Suprapubic skin (tissue), 3 donors: ENCODE measurements around the gene SPON2.

Experiments used
- POLR2A ChIP-seq, 2 donors: fragments of 450-650 bp; IDR thresholded peaks; one replicate each; pipeline ENCODE4 v1.6.1; 2017; ENCODE audit warnings: antibody characterized with exemption in 2 of 2, mild to moderate bottlenecking in 2 of 2, moderate library complexity in 2 of 2
- TF ChIP-seq, protein P1 (sequence below), 2 donors: fragments of 200-600 bp in 1 of 2; fragments of 450-650 bp in 1 of 2; sonication (generic) in 1 of 2; IDR thresholded peaks; one replicate each; pipeline ENCODE4 v1.5.1; 2016 to 2019; ENCODE audit warnings: antibody characterized with exemption in 2 of 2, mild to moderate bottlenecking in 1 of 2, moderate library complexity in 1 of 2

DNA sequence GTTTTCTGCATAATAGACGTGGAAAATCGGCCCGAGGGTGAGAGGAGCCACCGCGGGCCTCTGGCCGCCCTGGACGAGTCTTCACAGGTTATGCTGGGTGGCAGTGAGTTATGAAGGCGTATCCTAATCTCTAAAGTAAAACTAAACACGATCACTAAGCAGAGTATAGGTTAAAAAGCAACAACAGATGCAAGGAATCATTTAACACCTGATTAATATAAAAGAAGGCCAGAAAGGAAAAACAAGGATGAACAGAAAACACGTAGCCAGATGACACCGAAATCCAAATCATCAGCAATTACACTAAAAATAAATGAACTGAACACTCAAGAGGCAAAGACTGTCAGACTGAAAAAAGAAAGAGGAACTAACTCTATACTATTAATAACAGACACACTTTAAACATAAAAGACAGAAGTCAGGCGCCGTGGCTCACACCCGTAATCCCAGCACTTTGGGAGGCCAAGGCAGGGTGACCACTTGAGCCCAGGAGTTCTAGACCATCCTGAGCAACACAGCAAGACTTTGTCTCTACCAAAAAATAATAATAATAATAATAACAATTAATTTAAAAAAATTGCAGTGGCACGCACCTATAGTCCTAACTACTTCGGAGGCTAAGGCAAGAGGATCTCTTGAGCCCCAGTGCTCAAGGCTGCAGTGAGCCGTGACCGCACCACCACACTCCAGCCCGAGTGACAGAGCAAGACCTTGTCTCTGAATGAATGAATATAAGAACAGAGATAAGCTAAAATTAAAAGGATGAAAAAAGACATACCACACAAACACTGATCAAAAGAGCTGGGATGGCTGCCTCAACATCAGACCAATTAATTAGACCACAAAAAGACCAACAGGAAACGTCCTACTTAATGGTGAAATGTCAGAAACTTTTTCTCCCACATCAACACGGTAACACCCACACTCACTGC, 46.5 kb upstream of the SPON2 start:
- TF ChIP-seq, protein P1, sequence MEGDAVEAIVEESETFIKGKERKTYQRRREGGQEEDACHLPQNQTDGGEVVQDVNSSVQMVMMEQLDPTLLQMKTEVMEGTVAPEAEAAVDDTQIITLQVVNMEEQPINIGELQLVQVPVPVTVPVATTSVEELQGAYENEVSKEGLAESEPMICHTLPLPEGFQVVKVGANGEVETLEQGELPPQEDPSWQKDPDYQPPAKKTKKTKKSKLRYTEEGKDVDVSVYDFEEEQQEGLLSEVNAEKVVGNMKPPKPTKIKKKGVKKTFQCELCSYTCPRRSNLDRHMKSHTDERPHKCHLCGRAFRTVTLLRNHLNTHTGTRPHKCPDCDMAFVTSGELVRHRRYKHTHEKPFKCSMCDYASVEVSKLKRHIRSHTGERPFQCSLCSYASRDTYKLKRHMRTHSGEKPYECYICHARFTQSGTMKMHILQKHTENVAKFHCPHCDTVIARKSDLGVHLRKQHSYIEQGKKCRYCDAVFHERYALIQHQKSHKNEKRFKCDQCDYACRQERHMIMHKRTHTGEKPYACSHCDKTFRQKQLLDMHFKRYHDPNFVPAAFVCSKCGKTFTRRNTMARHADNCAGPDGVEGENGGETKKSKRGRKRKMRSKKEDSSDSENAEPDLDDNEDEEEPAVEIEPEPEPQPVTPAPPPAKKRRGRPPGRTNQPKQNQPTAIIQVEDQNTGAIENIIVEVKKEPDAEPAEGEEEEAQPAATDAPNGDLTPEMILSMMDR (IDR thresholded peaks at IDR 0.05): no peak
- TF ChIP-seq POLR2A (IDR thresholded peaks at IDR 0.05): no peak
